ENCODE measurements around the gene LYZL1. TPM values are rescaled to one million over a fixed set of nuclear protein-coding genes. Genes with fewer than 3 reads are reported as not detected.
"Not testable (repeated sequence)": the region's sequence is repeated elsewhere in the genome, so short reads cannot be mapped to it uniquely, and the experiment has no call there.

Gene LYZL1
- total RNA-seq, 2 donors from 2014 or later: not detected

DNA sequence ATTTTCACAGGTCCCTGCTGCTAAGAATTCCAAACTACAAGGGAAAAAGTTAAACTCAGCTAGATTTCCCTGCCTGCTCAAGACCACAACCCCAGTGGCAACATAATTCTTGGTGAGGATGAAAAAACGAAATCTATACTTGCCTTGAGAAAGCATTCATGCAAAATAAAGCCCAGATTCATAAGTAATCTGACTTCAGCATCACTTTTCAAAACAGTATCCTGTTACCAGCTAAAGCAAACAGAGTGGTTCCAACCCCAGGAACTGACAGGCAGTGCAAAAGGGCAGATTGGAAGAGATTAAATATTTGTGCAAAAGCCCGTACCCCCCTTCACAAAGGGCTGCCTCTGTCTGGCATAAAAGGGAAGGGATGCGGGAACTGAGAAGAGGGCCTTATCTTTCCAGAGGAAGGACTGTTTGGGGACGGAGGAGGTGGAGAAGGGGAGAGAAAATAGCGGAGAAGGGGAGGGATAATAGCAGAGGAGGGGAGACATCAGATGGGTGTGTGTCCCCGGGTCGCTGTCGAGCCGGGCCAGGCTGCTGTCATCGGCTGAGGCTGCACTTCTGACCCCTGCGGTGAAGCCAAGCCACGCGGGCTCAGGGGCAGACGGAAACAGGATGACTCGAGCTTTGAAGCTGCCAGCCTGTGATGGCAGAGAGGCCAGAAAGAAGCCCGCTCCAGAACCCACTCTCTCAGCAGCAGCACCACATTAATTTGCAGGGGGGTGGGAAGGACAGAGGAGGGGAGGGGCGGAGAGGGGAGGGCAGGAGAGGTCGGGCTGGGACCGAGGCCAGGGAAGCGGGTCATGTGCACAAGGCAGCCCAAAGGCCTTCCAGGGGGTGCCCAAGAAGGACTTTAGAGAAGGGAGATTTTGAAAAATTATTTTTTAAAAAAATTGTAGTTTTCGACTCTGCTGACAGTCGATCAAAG, 29.5 kb downstream of the LYZL1 start:
- H3K4me1 Mint-ChIP-seq, DNase-seq: not testable (repeated sequence)

DNA sequence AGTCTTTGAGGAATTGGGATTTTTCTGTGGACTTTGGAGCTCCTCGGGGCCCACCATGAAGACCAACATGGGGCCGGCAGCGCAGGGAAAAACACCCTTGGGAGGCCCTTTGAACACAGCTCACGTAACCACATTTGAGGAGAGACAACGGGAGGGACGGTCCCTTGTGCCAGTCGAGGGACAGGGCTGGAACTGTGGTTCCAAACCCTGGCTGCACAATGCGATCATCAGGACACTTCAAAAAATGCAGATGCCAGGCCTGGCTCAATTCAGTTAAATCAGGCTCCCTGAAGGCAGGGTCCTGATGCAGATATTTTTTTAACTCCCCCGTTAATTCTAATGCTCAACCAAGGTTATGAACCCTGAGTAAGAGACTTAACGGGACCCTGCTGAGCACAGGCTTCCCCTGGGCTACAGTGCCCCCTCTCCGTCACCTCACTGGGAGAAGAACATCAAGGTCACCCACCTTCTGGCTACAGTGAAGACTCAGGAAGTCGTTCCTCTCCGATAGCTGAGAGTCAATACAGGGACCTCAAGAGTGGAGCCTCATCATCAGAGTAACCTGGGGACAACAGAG, 30.4 kb downstream of the LYZL1 start:
- H3K4me1 Mint-ChIP-seq: peaks cover 9% of the 10 kb centered on the region
- H3K36me3 Mint-ChIP-seq (ENCODE audit: low read depth): no peaks in the 10 kb centered on the region
- no peak overlapping the region for H3K27ac Mint-ChIP-seq
- no peaks in the 10 kb centered on the region for H3K9me3 ChIP-seq (ENCODE audit: control insufficient read depth, low read length, poor library complexity, severe bottlenecking)
- H3K27me3 Mint-ChIP-seq: peaks cover 59% of the 10 kb centered on the region
- ATAC-seq (no peak), DNase-seq (no peak)
- H3K4me3 Mint-ChIP-seq: no peak overlapping the region

More for the DNA sequence above, 29.5 kb downstream of the LYZL1 start:
- Mint-ChIP-seq H3K27me3 (peaks cover 62% of the 10 kb centered on the region), H3K27ac (peak overlapping the region; percentile 78), H3K4me3 (peak overlapping the region; percentile 75)
- H3K36me3 Mint-ChIP-seq (ENCODE audit: low read depth); H3K9me3 ChIP-seq (ENCODE audit: control insufficient read depth, low read length, poor library complexity, severe bottlenecking): not testable (repeated sequence)
- ATAC-seq: peak; percentile 35

GRCh38 chr10:29320680-29321121, 31.8 kb downstream of the LYZL1 start:
- not testable (repeated sequence) for H3K27ac Mint-ChIP-seq, H3K4me1 Mint-ChIP-seq

DNA sequence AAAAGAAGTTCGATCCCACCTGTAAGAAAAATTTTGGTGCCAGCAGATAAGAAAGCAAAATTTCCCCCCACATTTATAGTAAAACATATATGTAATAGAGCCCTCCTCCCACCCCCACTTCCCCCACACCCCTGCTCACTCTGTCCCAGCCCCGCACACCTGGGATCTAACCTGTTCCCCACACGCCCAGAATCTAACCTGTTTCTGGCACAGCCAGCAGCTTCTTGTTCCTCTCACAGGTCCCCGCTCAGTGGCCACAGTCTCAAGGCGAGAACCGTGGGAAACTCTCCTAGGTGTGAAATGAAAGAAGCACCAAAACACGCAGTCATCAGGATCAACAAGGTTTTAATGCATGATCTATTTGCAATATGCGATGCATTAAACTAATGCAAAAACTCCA, 32.8 kb downstream of the LYZL1 start:
- no peak for ATAC-seq
- H3K27ac Mint-ChIP-seq: no peak overlapping the region

More at GRCh38 chr10:29320680-29321121, 31.8 kb downstream of the LYZL1 start:
- H3K27me3 Mint-ChIP-seq: peaks cover 64% of the 10 kb centered on the region
- H3K9me3 ChIP-seq (ENCODE audit: control insufficient read depth, low read length, poor library complexity, severe bottlenecking); H3K4me3 Mint-ChIP-seq; ATAC-seq; DNase-seq; H3K36me3 Mint-ChIP-seq (ENCODE audit: low read depth): not testable (repeated sequence)

GRCh38 chr10:29322918-29323317, 34.0 kb downstream of the LYZL1 start:
- peaks cover 8% of the 10 kb centered on the region for H3K4me1 Mint-ChIP-seq
- ATAC-seq: no peak
- H3K9me3 ChIP-seq (ENCODE audit: control insufficient read depth, low read length, poor library complexity, severe bottlenecking): no peaks in the 10 kb centered on the region
- DNase-seq: no peak
- no peak overlapping the region for H3K27ac Mint-ChIP-seq
- H3K27me3 Mint-ChIP-seq: peaks cover 65% of the 10 kb centered on the region
- H3K36me3 Mint-ChIP-seq (ENCODE audit: low read depth): no peaks in the 10 kb centered on the region
- no peak overlapping the region for H3K4me3 Mint-ChIP-seq

More for the DNA sequence above, 32.8 kb downstream of the LYZL1 start:
- Mint-ChIP-seq H3K27me3 (peaks cover 65% of the 10 kb centered on the region), H3K4me1 (peaks cover 9% of the 10 kb centered on the region), H3K36me3 (ENCODE audit: low read depth) (no peaks in the 10 kb centered on the region), H3K4me3 (no peak overlapping the region)
- no peaks in the 10 kb centered on the region for H3K9me3 ChIP-seq (ENCODE audit: control insufficient read depth, low read length, poor library complexity, severe bottlenecking)
- no peak for DNase-seq

DNA sequence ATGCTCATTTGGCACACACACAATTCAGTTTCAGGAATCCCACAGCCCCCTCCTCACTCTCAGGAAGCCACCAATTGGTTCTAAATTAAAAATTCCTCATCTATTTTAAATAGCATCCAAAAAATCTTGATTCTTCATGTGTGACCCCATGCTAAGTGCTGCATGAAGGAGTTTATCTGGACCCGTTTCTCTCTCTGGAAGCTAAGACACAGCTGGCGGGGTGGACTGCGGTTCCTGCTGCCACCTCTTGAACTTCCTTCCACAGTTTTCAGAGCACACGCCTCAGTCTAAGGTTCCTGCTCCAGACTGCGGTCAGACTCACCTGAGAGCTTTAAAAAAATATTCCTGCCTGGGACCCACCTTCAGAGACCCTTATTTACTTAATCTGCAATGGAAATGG, 34.5 kb downstream of the LYZL1 start:
- H3K36me3 Mint-ChIP-seq (ENCODE audit: low read depth): no peaks in the 10 kb centered on the region
- H3K4me3 Mint-ChIP-seq: no peak overlapping the region
- H3K27me3 Mint-ChIP-seq: peaks cover 61% of the 10 kb centered on the region
- ATAC-seq (no peak), DNase-seq (no peak)
- no peaks in the 10 kb centered on the region for H3K9me3 ChIP-seq (ENCODE audit: control insufficient read depth, low read length, poor library complexity, severe bottlenecking)
- peaks cover 4% of the 10 kb centered on the region for H3K4me1 Mint-ChIP-seq
- H3K27ac Mint-ChIP-seq: no peak overlapping the region

GRCh38 chr10:29324220-29324841, 35.5 kb downstream of the LYZL1 start:
- H3K4me1 Mint-ChIP-seq: peaks cover 2% of the 10 kb centered on the region
- H3K27me3 Mint-ChIP-seq: peaks cover 59% of the 10 kb centered on the region
- DNase-seq (no peak), ATAC-seq (no peak)
- no peak overlapping the region for H3K4me3 Mint-ChIP-seq
- no peaks in the 10 kb centered on the region for H3K36me3 Mint-ChIP-seq (ENCODE audit: low read depth)
- no peak overlapping the region for H3K27ac Mint-ChIP-seq
- no peaks in the 10 kb centered on the region for H3K9me3 ChIP-seq (ENCODE audit: control insufficient read depth, low read length, poor library complexity, severe bottlenecking)

GRCh38 chr10:29326299-29326698, 37.4 kb downstream of the LYZL1 start:
- ATAC-seq (no peak), DNase-seq (no peak)
- Mint-ChIP-seq H3K27me3 (peaks cover 46% of the 10 kb centered on the region), H3K36me3 (ENCODE audit: low read depth) (no peaks in the 10 kb centered on the region), H3K4me1 (peaks cover 2% of the 10 kb centered on the region), H3K27ac (no peak overlapping the region), H3K4me3 (no peak overlapping the region)
- no peaks in the 10 kb centered on the region for H3K9me3 ChIP-seq (ENCODE audit: control insufficient read depth, low read length, poor library complexity, severe bottlenecking)

- H3K27me3 Mint-ChIP-seq: peaks cover 45% of the 10 kb centered on the region
- H3K9me3 ChIP-seq (ENCODE audit: control insufficient read depth, low read length, poor library complexity, severe bottlenecking): no peaks in the 10 kb centered on the region
- H3K36me3 Mint-ChIP-seq (ENCODE audit: low read depth): no peaks in the 10 kb centered on the region
- DNase-seq (no peak), ATAC-seq (no peak)
- no peak overlapping the region for H3K27ac Mint-ChIP-seq
- H3K4me1 Mint-ChIP-seq: peaks cover 2% of the 10 kb centered on the region
- no peak overlapping the region for H3K4me3 Mint-ChIP-seq
Measured at GRCh38 chr10:29326886-29327745, 38.2 kb downstream of the LYZL1 start.

DNA sequence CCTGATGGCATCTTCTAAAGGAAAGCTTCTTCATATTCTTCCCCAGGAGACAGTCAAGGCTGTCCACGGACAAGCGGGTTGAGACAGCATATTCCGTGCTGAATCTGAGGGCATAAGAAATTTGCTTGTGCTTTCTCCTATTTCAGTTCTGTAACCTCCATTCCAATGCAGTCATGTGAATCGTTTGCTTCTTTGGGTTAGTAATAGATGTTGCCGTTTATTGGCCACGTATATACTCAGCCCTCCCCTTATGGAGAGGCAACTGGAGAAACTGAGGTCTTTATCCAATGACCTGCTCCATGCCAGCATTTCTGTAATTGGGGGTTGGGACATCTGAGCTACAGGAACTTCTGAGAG, 38.9 kb downstream of the LYZL1 start:
- no peak for ATAC-seq

DNA sequence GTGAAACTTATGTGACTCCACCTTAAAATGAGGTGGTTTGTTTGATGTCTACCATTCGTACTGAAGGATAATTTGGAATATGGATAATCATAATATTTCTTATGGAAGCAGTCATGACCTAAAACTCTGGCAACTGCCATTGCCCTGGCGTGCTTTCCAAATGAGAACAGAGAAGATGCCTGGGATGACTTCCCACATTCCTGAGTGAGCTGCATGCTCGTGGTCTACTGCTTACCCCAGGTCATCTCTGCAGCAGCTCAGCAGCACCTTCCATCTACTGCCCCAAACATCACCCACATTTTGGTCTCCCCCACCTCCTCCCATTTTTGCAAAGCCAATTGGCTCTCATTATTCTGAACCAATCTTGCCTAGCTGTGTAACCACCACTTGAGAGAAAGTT, 40.1 kb downstream of the LYZL1 start:
- no peak for ATAC-seq
- Mint-ChIP-seq H3K27ac (no peak overlapping the region), H3K27me3 (peaks cover 50% of the 10 kb centered on the region), H3K4me3 (no peak overlapping the region), H3K36me3 (ENCODE audit: low read depth) (no peaks in the 10 kb centered on the region), H3K4me1 (no peaks in the 10 kb centered on the region)
- no peak for DNase-seq
- no peaks in the 10 kb centered on the region for H3K9me3 ChIP-seq (ENCODE audit: control insufficient read depth, low read length, poor library complexity, severe bottlenecking)

More for the DNA sequence above, 38.9 kb downstream of the LYZL1 start:
- DNase-seq: no peak
- peaks cover under 1% of the 10 kb centered on the region for H3K4me1 Mint-ChIP-seq
- no peaks in the 10 kb centered on the region for H3K9me3 ChIP-seq (ENCODE audit: control insufficient read depth, low read length, poor library complexity, severe bottlenecking)
- no peak overlapping the region for H3K4me3 Mint-ChIP-seq
- H3K27me3 Mint-ChIP-seq: peaks cover 51% of the 10 kb centered on the region
- H3K27ac Mint-ChIP-seq: no peak overlapping the region
- H3K36me3 Mint-ChIP-seq (ENCODE audit: low read depth): no peaks in the 10 kb centered on the region

DNA sequence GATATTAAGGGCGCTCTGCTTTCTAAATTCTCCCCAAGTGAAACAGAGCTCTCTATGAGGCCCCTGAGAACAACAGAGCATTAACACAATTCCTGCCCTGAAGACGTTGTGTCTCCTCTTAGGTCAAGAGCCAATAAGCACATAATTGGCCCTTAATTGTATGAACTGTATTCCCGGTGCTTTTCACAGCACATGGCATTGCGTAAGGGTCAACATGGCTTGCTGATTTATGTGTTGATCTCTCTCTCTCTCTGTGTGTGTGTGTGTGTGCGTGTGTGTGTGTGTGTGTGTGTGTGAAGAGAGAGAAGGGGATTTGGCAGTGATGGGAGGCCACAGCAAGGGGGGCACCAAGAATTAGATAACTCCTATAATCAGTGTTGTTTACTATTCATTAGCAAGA, 40.5 kb downstream of the LYZL1 start:
- ATAC-seq (no peak), DNase-seq (no peak)
- Mint-ChIP-seq H3K27me3 (peaks cover 50% of the 10 kb centered on the region), H3K27ac (no peak overlapping the region), H3K36me3 (ENCODE audit: low read depth) (no peaks in the 10 kb centered on the region), H3K4me3 (no peak overlapping the region), H3K4me1 (no peaks in the 10 kb centered on the region)
- no peaks in the 10 kb centered on the region for H3K9me3 ChIP-seq (ENCODE audit: control insufficient read depth, low read length, poor library complexity, severe bottlenecking)
